Adrenal gland (tissue), 12 donors: ENCODE measurements around the gene SH2D5. TPM values are rescaled to one million over a fixed set of nuclear protein-coding genes. Genes with fewer than 3 reads are reported as not detected.

Source experiments
- DNase-seq, 7 donors: peaks; one replicate each; pipeline ENCODE4 v3.0.0-alpha.2; 2019 to 2020
- H3K27ac ChIP-seq, 5 donors: fragments of 200-600 bp; sonication (generic) in 4 of 5; 1 replicate in 3 of 5; 2 replicates in 2 of 5; pipeline versions ENCODE4 v1.5.1 to v1.8.0; 2016 to 2020; ENCODE audit warnings: mild to moderate bottlenecking in 1 of 5
- H3K27me3 ChIP-seq: fragments of 200-600 bp; 2 replicates; pipeline ENCODE4 v1.8.0; 2021
- H3K36me3 ChIP-seq, 2 donors: fragments of 200-600 bp; replicated peaks in 1 of 2; 1 replicate in 1 of 2; 2 replicates in 1 of 2; pipeline versions ENCODE4 v1.5.1 to v1.8.0; 2018 to 2022
- H3K4me1 ChIP-seq, 2 donors: fragments of 200-600 bp; replicated peaks in 1 of 2; 1 replicate in 1 of 2; 2 replicates in 1 of 2; pipeline versions ENCODE4 v1.5.1 to v1.8.0; 2018 to 2021
- H3K4me3 ChIP-seq, 4 donors: fragments of 200-600 bp; sonication (generic) in 3 of 4; one replicate each; pipeline ENCODE4 v1.5.1; 2016 to 2018
- H3K9me3 ChIP-seq, 3 donors: fragments of 200-600 bp; sonication (generic) in 1 of 3; replicated peaks in 1 of 3; 1 replicate in 2 of 3; 2 replicates in 1 of 3; pipeline versions ENCODE4 v1.5.1 to v1.8.0; 2016 to 2021
- CTCF ChIP-seq, 6 experiments: fragments of 450-650 bp in 4 of 6; fragments of 200-600 bp in 2 of 6; sonication (generic) in 1 of 6; IDR thresholded peaks; 1 replicate in 5 of 6; 2 replicates in 1 of 6; pipeline versions ENCODE4 v1.5.1 to v1.8.0; 2016 to 2021; ENCODE audit warnings: antibody characterized with exemption in 6 of 6, mild to moderate bottlenecking in 2 of 6, moderate library complexity in 1 of 6
- POLR2A ChIP-seq, 2 donors: fragments of 450-650 bp; IDR thresholded peaks; one replicate each; pipeline ENCODE4 v1.6.1; 2017; ENCODE audit warnings: antibody characterized with exemption in 2 of 2, mild to moderate bottlenecking in 2 of 2, moderate library complexity in 1 of 2
- WGBS, 4 donors: extraction: QIAGEN DNeasy Blood & Tissue Kit in 2 of 4; methylation state at CpG; one replicate each; pipeline versions ENCODE4 v1.1.5 to v1.1.7; 2013 to 2017; 5-methylcytosine and 5-hydroxymethylcytosine counted together
- intact Hi-C, 2 donors: fragments of 100-400 bp; cut with DNase I; formaldehyde crosslinking; loops; one replicate each; pipeline versions ENCODE4 v1.14.1 to v1.15.0; 2022 to 2023
- polyA plus RNA-seq, 3 donors: library from polyadenylated mRNA; stranded (reverse); fragments of 200-250 nt in 2 of 3; fragments of 350-450 nt in 1 of 3; fragmentation: Illumina TruSeq in 1 of 3; extraction: RNeasy Lipid Tissue Mini Kit (QIAGEN cat#74804) in 1 of 3; gene quantifications; one replicate each; pipeline ENCODE4 v1.2.3, GENCODE V29; 2013 to 2014
- total RNA-seq, 9 donors: library from RNA; depleted of rRNA in 4 of 9; stranded (reverse); fragments of >200 nt in 4 of 9; fragments of 120-200 nt in 1 of 9; fragmentation: NEBNext Ultra II Directional in 1 of 9; extraction: Animal tissue kit (Norgen Biotek cat#: 25700) in 1 of 9; gene quantifications; one replicate each; pipeline versions ENCODE4 v1.1.0 to v1.2.4, GENCODE V29; 2013 to 2023
- donor health status: healthy with polysubstance abuse.
- donor health status: Bipolar disorder and iron deficiency.
- donor health status: DM: yes; HTN: yes; CAD: no.
- donor health status: DM: no; HTN: no; CAD: no.
- donor health status: DM: no; HTN: no; CAD: no.
- donor health status: DM: yes; HTN: yes; CAD: no.

Gene SH2D5
- total and polyA plus RNA-seq, 12 donors, result 0.06 to 1.9 (median 0.43) TPM; not detected in 3

GRCh38 chr1:20691872-20692271 lies 40.6 kb downstream of the SH2D5 start:
- no peaks in the 10 kb centered on the region for H3K36me3 ChIP-seq
- no peak overlapping the region for H3K27ac ChIP-seq
- WGBS, 4 donors, result 90 to 100% (median 93%) methylated on average over 1 of the region's 1 CpG
- H3K4me3 ChIP-seq, result no peak overlapping the region
- H3K9me3 ChIP-seq, result no peaks in the 10 kb centered on the region
- H3K27me3 ChIP-seq, result no peaks in the 10 kb centered on the region
- no peak for TF ChIP-seq CTCF (IDR thresholded peaks at IDR 0.05)
- TF ChIP-seq POLR2A (IDR thresholded peaks at IDR 0.05), result no peak
- DNase-seq, result no peak
- intact Hi-C loops, result no loop called here
- H3K4me1 ChIP-seq, result peaks cover 0 to 2% of the 10 kb centered on the region in 2 donors

- Histone ChIP-seq H3K36me3 (no peaks in the 10 kb centered on the region), H3K27ac (no peak overlapping the region), H3K9me3 (no peaks in the 10 kb centered on the region), H3K4me3 (no peak overlapping the region), H3K4me1 (peaks cover 10% of the 10 kb centered on the region in 2 donors), H3K27me3 (no peaks in the 10 kb centered on the region)
- TF ChIP-seq CTCF (IDR thresholded peaks at IDR 0.05) (no peak), POLR2A (IDR thresholded peaks at IDR 0.05) (no peak)
- intact Hi-C loops, result no loop called here
- DNase-seq, result no peak
- WGBS, 4 donors, result 48 to 79% (median 72%) methylated on average over 2 to 3 of the region's 3 CpGs
Measured at GRCh38 chr1:20689645-20690056, 42.9 kb downstream of the SH2D5 start.

GRCh38 chr1:20686883-20687725 lies 45.4 kb downstream of the SH2D5 start:
- Histone ChIP-seq H3K27ac (no peak overlapping the region), H3K9me3 (no peaks in the 10 kb centered on the region), H3K27me3 (no peaks in the 10 kb centered on the region), H3K36me3 (no peaks in the 10 kb centered on the region), H3K4me3 (no peak overlapping the region), H3K4me1 (peaks cover 19 to 30% of the 10 kb centered on the region in 2 donors)
- intact Hi-C loops, result no loop called here
- whole genome bisulfite sequencing, 4 donors, result 91 to 92% (median 92%) methylated on average over 13 to 26 of the region's 26 CpGs
- DNase-seq, result no peak
- TF ChIP-seq POLR2A (IDR thresholded peaks at IDR 0.05), result no peak
- TF ChIP-seq CTCF (IDR thresholded peaks at IDR 0.05), result no peak

GRCh38 chr1:20685741-20686140 lies 46.8 kb downstream of the SH2D5 start:
- Histone ChIP-seq H3K4me3 (peak overlapping the region in 1 of 4 donors; percentile 46), H3K36me3 (no peaks in the 10 kb centered on the region), H3K9me3 (no peaks in the 10 kb centered on the region), H3K4me1 (peaks cover 19 to 30% of the 10 kb centered on the region in 2 donors), H3K27me3 (no peaks in the 10 kb centered on the region), H3K27ac (peak overlapping the region in 4 of 5 donors; percentile 26 to 89 (median 83))
- no peak for TF ChIP-seq POLR2A (IDR thresholded peaks at IDR 0.05)
- no peak for TF ChIP-seq CTCF (IDR thresholded peaks at IDR 0.05)
- 80 to 88% (median 84%) methylated on average over 10 to 12 of the region's 12 CpGs for WGBS, 4 donors
- intact Hi-C loops, result no loop called here
- no peak for DNase-seq
